D721Med (cell line): ENCODE results near the gene VPS39.

Experiments used
- DNase-seq: peaks from one replicate; pipeline ENCODE4 v3.0.0; 2011; ENCODE audit warnings: low spot score; ENCODE audit not compliant: insufficient read length
- FAIRE-seq: peaks from 2 replicates; lab custom pipeline; 2011; peaks lifted over from hg19 to GRCh38; lab: Jason Lieb, UNC
- CTCF ChIP-seq: IDR thresholded peaks from 2 replicates; pipeline ENCODE4 v1.5.1; 2012; ENCODE audit warnings: mild to moderate bottlenecking, control low read depth; ENCODE audit not compliant: insufficient read depth; ENCODE audit errors: missing control alignments

The VPS39 gene

GRCh38 chr15:42185801-42186200 is 22.3 kb downstream of the VPS39 start:
- FAIRE-seq, result no peak
- DNase-seq, result no peak
- no peak for TF ChIP-seq CTCF

GRCh38 chr15:42184736-42185135 is 23.4 kb downstream of the VPS39 start:
- FAIRE-seq (no peak), DNase-seq (no peak)
- TF ChIP-seq CTCF, result no peak

- FAIRE-seq (no peak), DNase-seq (no peak)
- no peak for TF ChIP-seq CTCF
These were observed 23.8 kb downstream of the VPS39 start for GRCh38 chr15:42184296-42184695.

GRCh38 chr15:42182961-42183360 is 25.1 kb downstream of the VPS39 start:
- DNase-seq, result no peak
- no peak for FAIRE-seq
- no peak for TF ChIP-seq CTCF

- no peak for FAIRE-seq
These were observed 25.7 kb downstream of the VPS39 start for GRCh38 chr15:42182328-42182886.

GRCh38 chr15:42178056-42178455 is 30.0 kb downstream of the VPS39 start:
- TF ChIP-seq CTCF, result no peak
- FAIRE-seq (no peak), DNase-seq (no peak)

More at GRCh38 chr15:42182328-42182886, 25.7 kb downstream of the VPS39 start:
- TF ChIP-seq CTCF, result no peak
- no peak for DNase-seq

DNA sequence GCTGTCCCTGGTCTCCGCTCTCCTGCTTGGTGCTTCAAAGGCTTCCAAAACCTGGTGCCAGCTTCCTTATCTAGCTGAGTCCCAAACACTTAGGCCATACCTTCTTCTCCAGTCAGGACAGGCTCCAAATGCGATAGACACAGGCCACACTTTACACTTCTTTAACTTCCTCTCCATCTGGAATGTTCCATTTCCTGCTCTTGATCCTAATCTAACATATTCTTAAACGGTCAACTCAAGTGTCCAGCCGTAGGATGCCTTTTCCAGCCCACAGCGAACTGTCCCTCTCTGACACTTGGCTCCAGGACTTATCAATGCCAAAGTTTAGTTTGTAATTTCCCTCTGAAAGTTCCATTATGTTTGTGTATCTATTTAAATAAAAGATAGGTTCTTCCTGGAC is 32.4 kb downstream of the VPS39 start:
- TF ChIP-seq CTCF, result no peak
- no peak for DNase-seq
- FAIRE-seq, result no peak
